CD4-positive, alpha-beta T cell (primary cell): ENCODE results near the gene PLPP2. TPM values are rescaled to one million over a fixed set of nuclear protein-coding genes. Genes with fewer than 3 reads are reported as not detected.

Experiments
- ATAC-seq: fragments of 200-7000 bp; cut with Tn5 transposase; one replicate; pipeline ENCODE4 v1.10.0; 2022; ENCODE audit warnings: mild to moderate bottlenecking; ENCODE audit not compliant: poor library complexity
- CTCF ChIA-PET: fragments of 350-600 bp; sonication (Branson Sonifier 250); formaldehyde crosslinking; loops from one replicate; lab custom pipeline; 2021; ENCODE audit warnings: antibody characterized with exemption, inconsistent platforms; lab: Charles Lee
- POLR2A ChIA-PET: fragments of 350-600 bp; sonication (Branson Sonifier 250); formaldehyde crosslinking; loops from one replicate; lab custom pipeline; 2021; ENCODE audit warnings: antibody characterized with exemption, inconsistent platforms; lab: Charles Lee
- DNase-seq, 14 experiments: peaks; one replicate each; pipeline ENCODE4 v3.0.0-alpha.2; 2013 to 2020; ENCODE audit warnings: mixed read lengths in 2 of 14
- H3K27ac ChIP-seq, 2 donors: one replicate each; pipeline versions ENCODE4 v1.5.1 to v1.7.0; 2013; ENCODE audit warnings: low read length in 2 of 2, low read depth in 1 of 2, mild to moderate bottlenecking in 1 of 2
- H3K27me3 ChIP-seq, 2 experiments: 1 replicate in 1 of 2; 2 replicates in 1 of 2; pipeline versions ENCODE4 v1.6.1 to v1.7.0; 2013; ENCODE audit warnings: low read length in 2 of 2, control low read depth in 1 of 2, mild to moderate bottlenecking in 1 of 2, moderate library complexity in 1 of 2; ENCODE audit not compliant: insufficient read depth in 2 of 2, control insufficient read depth in 1 of 2
- H3K36me3 ChIP-seq: one replicate; pipeline ENCODE4 v1.6.1; 2013; ENCODE audit warnings: low read length, control low read depth; ENCODE audit not compliant: insufficient read depth
- H3K4me1 ChIP-seq: one replicate; pipeline ENCODE4 v1.6.1; 2013; ENCODE audit warnings: low read length, control low read depth; ENCODE audit not compliant: insufficient read depth
- H3K4me3 ChIP-seq: one replicate; pipeline ENCODE4 v1.5.1; 2013; ENCODE audit warnings: mild to moderate bottlenecking, low read length, moderate library complexity
- H3K9me3 ChIP-seq, 2 experiments: 1 replicate in 1 of 2; 2 replicates in 1 of 2; pipeline versions ENCODE4 v1.6.1 to v1.7.0; 2013; ENCODE audit warnings: low read length in 2 of 2, mild to moderate bottlenecking in 2 of 2, control low read depth in 1 of 2, moderate library complexity in 1 of 2; ENCODE audit not compliant: control insufficient read depth in 1 of 2, insufficient read depth in 1 of 2
- H3K27ac Mint-ChIP-seq: one replicate; pipeline ENCODE4 v1.8.0; 2020; ENCODE audit warnings: mixed read lengths
- H3K27me3 Mint-ChIP-seq: one replicate; pipeline ENCODE4 v1.8.0; 2021; ENCODE audit warnings: mixed read lengths
- H3K36me3 Mint-ChIP-seq: one replicate; pipeline ENCODE4 v1.8.0; 2021; ENCODE audit warnings: low read depth, mixed read lengths
- H3K4me1 Mint-ChIP-seq: one replicate; pipeline ENCODE4 v1.8.0; 2021; ENCODE audit warnings: low read depth, mixed read lengths
- H3K4me3 Mint-ChIP-seq: one replicate; pipeline ENCODE4 v1.8.0; 2020; ENCODE audit warnings: mild to moderate bottlenecking, mixed read lengths
- H3K9me3 Mint-ChIP-seq: one replicate; pipeline ENCODE4 v1.8.0; 2020; ENCODE audit warnings: mixed read lengths
- CTCF ChIP-seq: fragments of 200-600 bp; IDR thresholded peaks from one replicate; pipeline ENCODE4 v1.8.0; 2022; ENCODE audit warnings: antibody characterized with exemption, mild to moderate bottlenecking
- intact Hi-C, 2 experiments: fragments of 100-400 bp; cut with DNase I in 1 of 2; cut with micrococcal nuclease in 1 of 2; formaldehyde crosslinking; loops; one replicate each; pipeline versions ENCODE4 v1.15.1 to v1.9.0; 2023 to 2025; cut with DNase I, micrococcal nuclease
- total RNA-seq, 174 experiments: library from RNA in 2 of 174; stranded (reverse) in 2 of 174; gene quantifications; one replicate each; pipeline ENCODE4 v1.2.3 and lab custom pipeline; 2021 to 2026

PLPP2 gene
- total RNA-seq, 2 experiments from 2014 or later = 0.64 TPM; not detected in 1

GRCh38 chr19:310141-310651, 19.0 kb upstream of the PLPP2 start:
- H3K4me3 Mint-ChIP-seq = no peak overlapping the region
- H3K36me3 Mint-ChIP-seq = peaks cover 55% of the 10 kb centered on the region
- peaks cover 59% of the 10 kb centered on the region for H3K36me3 ChIP-seq

GRCh38 chr19:309206-309565, 18.0 kb upstream of the PLPP2 start:
- DNase-seq (no peak), ATAC-seq (no peak)
- intact Hi-C loops = no loop called here

More at GRCh38 chr19:310141-310651, 19.0 kb upstream of the PLPP2 start:
- no peaks in the 10 kb centered on the region for H3K27me3 Mint-ChIP-seq
- Histone ChIP-seq H3K27ac (no peak overlapping the region), H3K4me1 (no peaks in the 10 kb centered on the region), H3K27me3 (no peaks in the 10 kb centered on the region), H3K4me3 (no peak overlapping the region), H3K9me3 (no peaks in the 10 kb centered on the region)
- TF ChIP-seq CTCF = no peak
- ChIA-PET POLR2A (no interaction called here), CTCF (no interaction called here)
- intact Hi-C loops = no loop called here
- H3K9me3 Mint-ChIP-seq = no peaks in the 10 kb centered on the region
- H3K4me1 Mint-ChIP-seq = no peaks in the 10 kb centered on the region
- ATAC-seq (no peak), DNase-seq (no peak)
- H3K27ac Mint-ChIP-seq = no peak overlapping the region

GRCh38 chr19:308471-309205, 17.4 kb upstream of the PLPP2 start:
- H3K9me3 ChIP-seq = no peaks in the 10 kb centered on the region
- ChIA-PET CTCF (no interaction called here), POLR2A (no interaction called here)
- no peaks in the 10 kb centered on the region for H3K4me1 ChIP-seq
- DNase-seq (no peak), ATAC-seq (no peak)
- H3K27me3 Mint-ChIP-seq = no peaks in the 10 kb centered on the region
- TF ChIP-seq CTCF = no peak
- H3K9me3 Mint-ChIP-seq = no peaks in the 10 kb centered on the region
- H3K27me3 ChIP-seq = no peaks in the 10 kb centered on the region
- no peak overlapping the region for H3K27ac ChIP-seq
- H3K4me3 ChIP-seq = no peak overlapping the region
- intact Hi-C loops = no loop called here
- H3K27ac Mint-ChIP-seq = no peak overlapping the region
- H3K4me3 Mint-ChIP-seq = no peak overlapping the region
- H3K36me3 ChIP-seq = peaks cover 48% of the 10 kb centered on the region
- H3K36me3 Mint-ChIP-seq = peaks cover 42% of the 10 kb centered on the region
- no peaks in the 10 kb centered on the region for H3K4me1 Mint-ChIP-seq

More at GRCh38 chr19:309206-309565, 18.0 kb upstream of the PLPP2 start:
- Histone ChIP-seq H3K36me3 (peaks cover 53% of the 10 kb centered on the region), H3K27me3 (no peaks in the 10 kb centered on the region), H3K4me3 (no peak overlapping the region), H3K27ac (no peak overlapping the region), H3K4me1 (no peaks in the 10 kb centered on the region), H3K9me3 (no peaks in the 10 kb centered on the region)
- Mint-ChIP-seq H3K27ac (no peak overlapping the region), H3K4me1 (no peaks in the 10 kb centered on the region), H3K36me3 (peaks cover 48% of the 10 kb centered on the region), H3K4me3 (no peak overlapping the region), H3K9me3 (no peaks in the 10 kb centered on the region), H3K27me3 (no peaks in the 10 kb centered on the region)
- CTCF ChIA-PET = no interaction called here
- POLR2A ChIA-PET = no interaction called here
- no peak for TF ChIP-seq CTCF
